GM23248 (cell line): ENCODE results near the gene DNAAF3. TPM values are rescaled to one million over a fixed set of nuclear protein-coding genes. Genes with fewer than 3 reads are reported as not detected.
A peak's percentile ranks its signal among the peaks of the same experiment; 100 is the strongest.

Experiments
- DNase-seq: peaks from one replicate; pipeline ENCODE4 v3.0.0-alpha.2; 2015
- H2AFZ ChIP-seq: fragments of 200-600 bp; sonication (generic); 2 replicates; pipeline ENCODE4 v1.6.1; 2016; ENCODE audit warnings: antibody characterized with exemption
- H3F3A ChIP-seq: fragments of 200-600 bp; sonication (generic); 2 replicates; pipeline ENCODE4 v1.6.1; 2016; ENCODE audit warnings: mild to moderate bottlenecking, antibody characterized with exemption, mixed run types; ENCODE audit not compliant: insufficient read depth
- H3K27ac ChIP-seq: fragments of 200-600 bp; sonication (generic); 2 replicates; pipeline ENCODE4 v1.5.1; 2016; ENCODE audit warnings: mild to moderate bottlenecking
- H3K27me3 ChIP-seq: fragments of 200-600 bp; sonication (generic); replicated peaks from 2 replicates; pipeline ENCODE4 v1.6.1; 2016; ENCODE audit warnings: mild to moderate bottlenecking; ENCODE audit not compliant: insufficient read depth
- H3K36me3 ChIP-seq: fragments of 200-600 bp; sonication (generic); 2 replicates; pipeline ENCODE4 v1.6.1; 2016; ENCODE audit warnings: low read depth, mild to moderate bottlenecking
- H3K4me1 ChIP-seq: fragments of 200-600 bp; sonication (generic); 2 replicates; pipeline ENCODE4 v1.6.1; 2016; ENCODE audit warnings: mild to moderate bottlenecking; ENCODE audit not compliant: insufficient read depth
- H3K4me2 ChIP-seq: fragments of 200-600 bp; sonication (generic); one replicate; pipeline ENCODE4 v1.6.1; 2016; ENCODE audit warnings: mild to moderate bottlenecking; ENCODE audit not compliant: unreplicated experiment
- H3K4me3 ChIP-seq: fragments of 200-600 bp; sonication (generic); 2 replicates; pipeline ENCODE4 v1.5.1; 2016; ENCODE audit warnings: mild to moderate bottlenecking
- H3K79me2 ChIP-seq: fragments of 200-600 bp; sonication (generic); 2 replicates; pipeline ENCODE4 v1.6.1; 2016; ENCODE audit warnings: mild to moderate bottlenecking; ENCODE audit not compliant: insufficient read depth
- H3K9ac ChIP-seq: fragments of 200-600 bp; sonication (generic); 2 replicates; pipeline ENCODE4 v1.6.1; 2016; ENCODE audit warnings: mild to moderate bottlenecking
- H3K9me2 ChIP-seq: fragments of 200-600 bp; sonication (generic); 2 replicates; pipeline ENCODE4 v1.6.1; 2016; ENCODE audit warnings: mixed run types, mild to moderate bottlenecking, moderate library complexity; ENCODE audit not compliant: insufficient read depth
- H3K9me3 ChIP-seq: fragments of 200-600 bp; sonication (generic); one replicate; pipeline ENCODE4 v1.6.1; 2017; ENCODE audit warnings: low read depth
- H4K20me1 ChIP-seq: fragments of 200-600 bp; sonication (generic); 2 replicates; pipeline ENCODE4 v1.6.0; 2016; ENCODE audit not compliant: insufficient read depth
- EZH2 ChIP-seq: fragments of 200-600 bp; sonication (generic); IDR thresholded peaks from 2 replicates; pipeline ENCODE4 v1.6.1; 2018; ENCODE audit warnings: antibody characterized with exemption, mild to moderate bottlenecking; ENCODE audit not compliant: insufficient read depth, poor library complexity, severe bottlenecking
- EZH2phosphoT487 ChIP-seq: fragments of 200-600 bp; sonication (generic); IDR thresholded peaks from 2 replicates; pipeline ENCODE4 v1.6.1; 2018; ENCODE audit warnings: antibody characterized with exemption, moderate library complexity, mild to moderate bottlenecking, low read depth; ENCODE audit not compliant: insufficient read depth
- WGBS, 2 experiments: methylation state at CpG; one replicate each; pipeline ENCODE4 v1.1.6; 2015 to 2017; ENCODE audit warnings: low lambda C conversion rate in 2 of 2, low coverage in 1 of 2; ENCODE audit errors: missing lambda C conversion rate in 2 of 2; 5-methylcytosine and 5-hydroxymethylcytosine counted together
- in situ Hi-C: fragments of 300-500 bp; cut with MboI; formaldehyde crosslinking; loops from 2 replicates; pipeline ENCODE4 v1.15.0; 2020
- polyA plus RNA-seq: library from polyadenylated mRNA; unstranded; fragments of >200 nt; fragmentation: Nextera tagmentation; extraction: Ambion mirVana; gene quantifications from 2 replicates; pipeline ENCODE4 v1.2.1, GENCODE V29; 2016
- total RNA-seq: library from RNA; depleted of rRNA; stranded (reverse); fragments of >200 nt; shearing (Covaris generic); gene quantifications from 2 replicates; pipeline ENCODE4 v1.2.3, GENCODE V29; 2014

The DNAAF3 gene
- total and polyA plus RNA-seq, 2 experiments from 2014 or later: 0.22 to 0.39 TPM

DNA sequence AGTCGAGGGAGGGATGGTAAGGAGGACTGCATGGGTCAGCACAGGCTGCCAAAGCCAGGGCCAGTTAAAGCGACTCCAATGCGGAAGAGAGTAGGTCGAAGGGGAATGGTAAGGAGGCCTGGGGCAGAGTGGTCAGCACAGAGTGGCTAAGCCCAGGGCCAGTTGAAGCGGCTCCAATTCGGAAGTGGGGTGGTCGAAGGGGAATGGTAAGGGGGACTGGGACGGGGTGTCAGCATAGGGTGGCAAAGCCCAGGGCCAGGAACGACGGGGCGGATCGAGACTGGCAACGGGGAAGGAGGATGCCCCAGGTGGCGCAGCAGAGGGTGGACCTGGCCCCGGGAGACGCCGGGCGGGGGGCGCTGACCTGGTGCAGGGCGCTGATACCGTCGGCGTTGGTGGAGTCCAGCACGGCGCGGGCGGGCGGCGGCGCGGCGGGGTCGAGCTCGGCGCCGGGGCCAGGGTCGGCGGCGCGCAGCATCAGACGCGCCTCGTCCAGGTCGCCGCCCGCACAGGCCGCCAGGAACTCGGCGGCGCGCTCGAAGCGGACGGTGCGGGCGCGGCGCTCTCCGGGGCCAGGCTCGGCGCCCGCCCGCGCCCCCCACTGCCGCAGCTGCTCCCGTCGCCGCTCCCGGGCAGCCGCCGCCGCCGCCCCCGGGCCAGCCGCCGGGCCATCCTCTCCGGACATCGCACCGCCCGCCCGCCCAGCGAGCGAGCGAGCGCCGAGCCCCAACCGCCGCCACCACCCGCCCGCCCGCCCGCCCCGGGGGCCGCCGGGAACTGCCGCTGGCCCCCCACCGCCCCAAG is 49.4 kb downstream of the DNAAF3 start, which contains the start of gene PPP1R12C:
Gene PPP1R12C, minus strand, starts transcription at position 779 of the 804 bp plus-strand sequence. Its CDS starts 94 bp downstream, at position 685.
- H3K4me3 ChIP-seq: peak within 1 kb of the TSS; percentile 93
- WGBS, 2 experiments: 1 to 2% methylated on average over 18 to 54 of the region's 97 CpGs
- peaks cover 50% of the 10 kb centered on the region for H3K79me2 ChIP-seq
- peaks cover 26% of the 10 kb centered on the region for H3K4me1 ChIP-seq
- in situ Hi-C loops: no loop called here
- peak; percentile 59 for DNase-seq
- H3K4me2 ChIP-seq: peak within 1 kb of the TSS; percentile 87
- H3K27ac ChIP-seq: peak within 1 kb of the TSS; percentile 76
- no peak for TF ChIP-seq EZH2
- TF ChIP-seq EZH2phosphoT487: no peak
- H3K27me3 ChIP-seq: no peaks in the 10 kb centered on the region
- no peaks in the 10 kb centered on the region for H4K20me1 ChIP-seq
- no peaks in the 10 kb centered on the region; the same call in 1 of the 2 replicates for H3F3A ChIP-seq
- H3K9me2 ChIP-seq: no peaks in the 10 kb centered on the region
- no peaks in the 10 kb centered on the region for H3K36me3 ChIP-seq
- peak within 1 kb of the TSS; percentile 92 for H2AFZ ChIP-seq
- peak within 1 kb of the TSS; percentile 90 for H3K9ac ChIP-seq
- H3K9me3 ChIP-seq: no peaks in the 10 kb centered on the region

DNA sequence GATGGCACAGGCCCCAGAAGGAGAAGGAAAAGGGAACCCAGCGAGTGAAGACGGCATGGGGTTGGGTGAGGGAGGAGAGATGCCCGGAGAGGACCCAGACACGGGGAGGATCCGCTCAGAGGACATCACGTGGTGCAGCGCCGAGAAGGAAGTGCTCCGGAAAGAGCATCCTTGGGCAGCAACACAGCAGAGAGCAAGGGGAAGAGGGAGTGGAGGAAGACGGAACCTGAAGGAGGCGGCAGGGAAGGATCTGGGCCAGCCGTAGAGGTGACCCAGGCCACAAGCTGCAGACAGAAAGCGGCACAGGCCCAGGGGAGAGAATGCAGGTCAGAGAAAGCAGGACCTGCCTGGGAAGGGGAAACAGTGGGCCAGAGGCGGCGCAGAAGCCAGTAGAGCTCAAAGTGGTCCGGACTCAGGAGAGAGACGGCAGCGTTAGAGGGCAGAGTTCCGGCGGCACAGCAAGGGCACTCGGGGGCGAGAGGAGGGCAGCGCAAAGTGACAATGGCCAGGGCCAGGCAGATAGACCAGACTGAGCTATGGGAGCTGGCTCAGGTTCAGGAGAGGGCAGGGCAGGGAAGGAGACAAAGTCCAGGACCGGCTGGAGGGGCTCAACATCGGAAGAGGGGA is 50.1 kb downstream of the DNAAF3 start:
- TF ChIP-seq EZH2: no peak
- H3K27ac ChIP-seq: peak overlapping the region; percentile 76
- H3K9me2 ChIP-seq: no peaks in the 10 kb centered on the region
- no peaks in the 10 kb centered on the region for H3K27me3 ChIP-seq
- peaks cover 57% of the 10 kb centered on the region for H3K79me2 ChIP-seq
- peak overlapping the region; percentile 87 for H3K4me2 ChIP-seq
- peaks cover 26% of the 10 kb centered on the region for H3K4me1 ChIP-seq
- H3F3A ChIP-seq: no peaks in the 10 kb centered on the region; the same call in 1 of the 2 replicates
- H4K20me1 ChIP-seq: no peaks in the 10 kb centered on the region
- H3K36me3 ChIP-seq: no peaks in the 10 kb centered on the region
- in situ Hi-C loops: no loop called here
- H2AFZ ChIP-seq: peak overlapping the region; percentile 34; the same call in 1 of the 2 replicates
- no peaks in the 10 kb centered on the region for H3K9me3 ChIP-seq
- peak overlapping the region; percentile 90 for H3K9ac ChIP-seq
- peak overlapping the region; percentile 93 for H3K4me3 ChIP-seq
- 0 to 1% methylated on average over 19 to 25 of the region's 25 CpGs for WGBS, 2 experiments
- peak; percentile 89 for DNase-seq

DNA sequence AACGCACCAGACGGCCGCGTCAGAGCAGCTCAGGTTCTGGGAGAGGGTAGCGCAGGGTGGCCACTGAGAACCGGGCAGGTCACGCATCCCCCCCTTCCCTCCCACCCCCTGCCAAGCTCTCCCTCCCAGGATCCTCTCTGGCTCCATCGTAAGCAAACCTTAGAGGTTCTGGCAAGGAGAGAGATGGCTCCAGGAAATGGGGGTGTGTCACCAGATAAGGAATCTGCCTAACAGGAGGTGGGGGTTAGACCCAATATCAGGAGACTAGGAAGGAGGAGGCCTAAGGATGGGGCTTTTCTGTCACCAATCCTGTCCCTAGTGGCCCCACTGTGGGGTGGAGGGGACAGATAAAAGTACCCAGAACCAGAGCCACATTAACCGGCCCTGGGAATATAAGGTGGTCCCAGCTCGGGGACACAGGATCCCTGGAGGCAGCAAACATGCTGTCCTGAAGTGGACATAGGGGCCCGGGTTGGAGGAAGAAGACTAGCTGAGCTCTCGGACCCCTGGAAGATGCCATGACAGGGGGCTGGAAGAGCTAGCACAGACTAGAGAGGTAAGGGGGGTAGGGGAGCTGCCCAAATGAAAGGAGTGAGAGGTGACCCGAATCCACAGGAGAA is 50.9 kb downstream of the DNAAF3 start:
- Histone ChIP-seq H3K9me3 (no peaks in the 10 kb centered on the region), H3K9ac (peak overlapping the region; percentile 90), H3K27ac (peak overlapping the region; percentile 76), H4K20me1 (no peaks in the 10 kb centered on the region), H3K27me3 (no peaks in the 10 kb centered on the region), H3K4me1 (peaks cover 26% of the 10 kb centered on the region), H3K79me2 (peaks cover 64% of the 10 kb centered on the region), H3K36me3 (no peaks in the 10 kb centered on the region), H3F3A (no peaks in the 10 kb centered on the region; the same call in 1 of the 2 replicates), H2AFZ (no peak overlapping the region), H3K9me2 (no peaks in the 10 kb centered on the region), H3K4me3 (peak overlapping the region; percentile 93), H3K4me2 (peak overlapping the region; percentile 87)
- peak; percentile 52 for DNase-seq
- in situ Hi-C loops: no loop called here
- WGBS, 2 experiments: 42 to 45% methylated on average over 11 to 13 of the region's 13 CpGs
- no peak for TF ChIP-seq EZH2phosphoT487
- TF ChIP-seq EZH2: no peak

DNA sequence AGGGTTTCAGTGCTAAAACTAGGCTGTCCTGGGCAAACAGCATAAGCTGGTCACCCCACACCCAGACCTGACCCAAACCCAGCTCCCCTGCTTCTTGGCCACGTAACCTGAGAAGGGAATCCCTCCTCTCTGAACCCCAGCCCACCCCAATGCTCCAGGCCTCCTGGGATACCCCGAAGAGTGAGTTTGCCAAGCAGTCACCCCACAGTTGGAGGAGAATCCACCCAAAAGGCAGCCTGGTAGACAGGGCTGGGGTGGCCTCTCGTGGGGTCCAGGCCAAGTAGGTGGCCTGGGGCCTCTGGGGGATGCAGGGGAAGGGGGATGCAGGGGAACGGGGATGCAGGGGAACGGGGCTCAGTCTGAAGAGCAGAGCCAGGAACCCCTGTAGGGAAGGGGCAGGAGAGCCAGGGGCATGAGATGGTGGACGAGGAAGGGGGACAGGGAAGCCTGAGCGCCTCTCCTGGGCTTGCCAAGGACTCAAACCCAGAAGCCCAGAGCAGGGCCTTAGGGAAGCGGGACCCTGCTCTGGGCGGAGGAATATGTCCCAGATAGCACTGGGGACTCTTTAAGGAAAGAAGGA is 51.8 kb downstream of the DNAAF3 start:
- DNase-seq: no peak
- H3K4me1 ChIP-seq: peaks cover 26% of the 10 kb centered on the region
- H3K27me3 ChIP-seq: no peaks in the 10 kb centered on the region
- in situ Hi-C loops: no loop called here
- H3F3A ChIP-seq: no peaks in the 10 kb centered on the region; the same call in 1 of the 2 replicates
- no peaks in the 10 kb centered on the region for H3K9me3 ChIP-seq
- no peak overlapping the region for H2AFZ ChIP-seq
- no peaks in the 10 kb centered on the region for H3K36me3 ChIP-seq
- H4K20me1 ChIP-seq: no peaks in the 10 kb centered on the region
- TF ChIP-seq EZH2: no peak
- TF ChIP-seq EZH2phosphoT487: no peak
- H3K79me2 ChIP-seq: peaks cover 73% of the 10 kb centered on the region
- H3K9ac ChIP-seq: peak overlapping the region; percentile 90
- H3K9me2 ChIP-seq: no peaks in the 10 kb centered on the region
- no peak overlapping the region for H3K4me2 ChIP-seq
- 56 to 66% methylated on average over 8 to 9 of the region's 9 CpGs for WGBS, 2 experiments
- H3K4me3 ChIP-seq: no peak overlapping the region
- H3K27ac ChIP-seq: peak overlapping the region; percentile 60; the same call in 1 of the 2 replicates
